Left forelimb (tissue), 1 donor: ENCODE data around the gene DNAL4.

Experiments used
- DNase-seq: peaks from one replicate; pipeline ENCODE4 v3.0.0-alpha.2; 2018; ENCODE audit warnings: low spot score

The DNAL4 gene

GRCh38 chr22:38740116-38740723 is 53.7 kb downstream of the DNAL4 start:
- DNase-seq: no peak

GRCh38 chr22:38739300-38740055 is 54.5 kb downstream of the DNAL4 start:
- no peak for DNase-seq

GRCh38 chr22:38738475-38739070 is 55.4 kb downstream of the DNAL4 start:
- DNase-seq: no peak

GRCh38 chr22:38737302-38738060 is 56.5 kb downstream of the DNAL4 start:
- no peak for DNase-seq

GRCh38 chr22:38736257-38736570 is 57.7 kb downstream of the DNAL4 start:
- DNase-seq: no peak

- no peak for DNase-seq
Observed at GRCh38 chr22:38735465-38736256, 58.3 kb downstream of the DNAL4 start.

- no peak for DNase-seq
Observed at GRCh38 chr22:38735126-38735464, 58.8 kb downstream of the DNAL4 start.

GRCh38 chr22:38734421-38735100 is 59.4 kb downstream of the DNAL4 start:
- DNase-seq: no peak

GRCh38 chr22:38733724-38734381 is 60.1 kb downstream of the DNAL4 start:
- DNase-seq: no peak

- no peak for DNase-seq
Observed at GRCh38 chr22:38733329-38733723, 60.6 kb downstream of the DNAL4 start.

GRCh38 chr22:38732251-38732815 is 61.6 kb downstream of the DNAL4 start:
- no peak for DNase-seq

- DNase-seq: no peak
Observed at GRCh38 chr22:38731703-38732161, 62.2 kb downstream of the DNAL4 start.

GRCh38 chr22:38730411-38730871 is 63.5 kb downstream of the DNAL4 start:
- DNase-seq: no peak

GRCh38 chr22:38729946-38730345 is 64.0 kb downstream of the DNAL4 start:
- DNase-seq: no peak

GRCh38 chr22:38728871-38729796 is 64.8 kb downstream of the DNAL4 start:
- no peak for DNase-seq
